Hematopoietic multipotent progenitor cell treated with erythropoietin and hydrocortisone succinate and interleukin-3 and kit ligand, for 6 days (in vitro differentiated cells): ENCODE results near the gene C2orf68.
"Not testable (repeated sequence)": the region's sequence is repeated elsewhere in the genome, so short reads cannot be mapped to it uniquely, and the experiment has no call there.

Experiments
- DNase-seq: peaks from one replicate; pipeline ENCODE4 v3.0.0-alpha.2; 2015

Gene C2orf68

GRCh38 chr2:85598594-85599340 is 13.1 kb downstream of the C2orf68 start:
- no peak for DNase-seq

- no peak for DNase-seq
Observed at GRCh38 chr2:85597241-85597640, 14.6 kb downstream of the C2orf68 start.

GRCh38 chr2:85596486-85597143 is 15.3 kb downstream of the C2orf68 start:
- no peak for DNase-seq

- peak; percentile 38 for DNase-seq
Observed at GRCh38 chr2:85596026-85596333, 15.9 kb downstream of the C2orf68 start.

GRCh38 chr2:85595301-85596025 is 16.4 kb downstream of the C2orf68 start, which contains the start of gene RNF181:
RNF181 (plus strand) TSS chr2:85595745; CDS start chr2:85595764, 19 bp downstream.
- peak; percentile 100 for DNase-seq

- no peak for DNase-seq
Observed at GRCh38 chr2:85594715-85595300, 17.1 kb downstream of the C2orf68 start.

GRCh38 chr2:85593023-85593422 is 18.8 kb downstream of the C2orf68 start:
- no peak for DNase-seq

- not testable (repeated sequence) for DNase-seq
Observed at GRCh38 chr2:85592299-85592698, 19.6 kb downstream of the C2orf68 start.

- no peak for DNase-seq
Observed at GRCh38 chr2:85591563-85591962, 20.3 kb downstream of the C2orf68 start.

GRCh38 chr2:85590950-85591349 is 20.9 kb downstream of the C2orf68 start:
- no peak for DNase-seq

GRCh38 chr2:85589982-85590791 is 21.7 kb downstream of the C2orf68 start:
- DNase-seq = no peak

- DNase-seq = no peak
Observed at GRCh38 chr2:85589181-85589580, 22.7 kb downstream of the C2orf68 start.

- DNase-seq = no peak
Observed at GRCh38 chr2:85588645-85589044, 23.2 kb downstream of the C2orf68 start.

GRCh38 chr2:85588236-85588635 is 23.6 kb downstream of the C2orf68 start:
- DNase-seq = peak; percentile 37

- DNase-seq = no peak
Observed at GRCh38 chr2:85585781-85586105, 26.1 kb downstream of the C2orf68 start.

GRCh38 chr2:85584857-85585780 is 26.7 kb downstream of the C2orf68 start:
- no peak for DNase-seq

- DNase-seq = peak; percentile 41
Observed at GRCh38 chr2:85584354-85584856, 27.5 kb downstream of the C2orf68 start, which contains the start of gene VAMP5. VAMP5 (plus strand) TSS chr2:85584431; CDS start chr2:85584491, 60 bp downstream.

- DNase-seq = peak; percentile 35
Observed at GRCh38 chr2:85583667-85584353, 28.1 kb downstream of the C2orf68 start.

GRCh38 chr2:85582492-85582891 is 29.4 kb downstream of the C2orf68 start:
- no peak for DNase-seq

GRCh38 chr2:85580206-85580605 is 31.7 kb downstream of the C2orf68 start:
- no peak for DNase-seq
